Neural progenitor cell (in vitro differentiated cells): ENCODE data around the gene MAP2K7. TPM values are rescaled to one million over a fixed set of nuclear protein-coding genes. Genes with fewer than 3 reads are reported as not detected.

ENCODE experiments used
- DNase-seq: peaks from one replicate; pipeline ENCODE4 v3.0.0-alpha.2; 2016; ENCODE audit warnings: low spot score
- H2AFZ ChIP-seq: fragments of 200-600 bp; sonication (generic); replicated peaks from 2 replicates; pipeline ENCODE4 v1.6.1; 2016; ENCODE audit warnings: antibody characterized with exemption
- H3F3A ChIP-seq: fragments of 200-600 bp; sonication (generic); 2 replicates; pipeline ENCODE4 v1.6.1; 2016; ENCODE audit warnings: antibody characterized with exemption, low read depth
- H3K27ac ChIP-seq: fragments of 200-600 bp; sonication (generic); 2 replicates; pipeline ENCODE4 v1.5.1; 2016; ENCODE audit warnings: mild to moderate bottlenecking
- H3K27me3 ChIP-seq: fragments of 200-600 bp; sonication (generic); 2 replicates; pipeline ENCODE4 v1.6.1; 2016; ENCODE audit warnings: mild to moderate bottlenecking, moderate library complexity
- H3K36me3 ChIP-seq: fragments of 200-600 bp; sonication (generic); 2 replicates; pipeline ENCODE4 v1.5.1; 2016
- H3K4me1 ChIP-seq: fragments of 200-600 bp; sonication (generic); 2 replicates; pipeline ENCODE4 v1.6.1; 2016; ENCODE audit warnings: mixed run types
- H3K4me2 ChIP-seq: fragments of 200-600 bp; sonication (generic); 2 replicates; pipeline ENCODE4 v1.6.1; 2016
- H3K4me3 ChIP-seq: fragments of 200-600 bp; sonication (generic); 2 replicates; pipeline ENCODE4 v1.5.1; 2016
- H3K79me2 ChIP-seq: fragments of 200-600 bp; sonication (generic); 2 replicates; pipeline ENCODE4 v1.6.1; 2016; ENCODE audit warnings: low read depth
- H3K9ac ChIP-seq: fragments of 200-600 bp; sonication (generic); 2 replicates; pipeline ENCODE4 v1.6.1; 2016
- H3K9me3 ChIP-seq: fragments of 200-600 bp; sonication (generic); 2 replicates; pipeline ENCODE4 v1.5.1; 2016; ENCODE audit warnings: low read depth
- H4K20me1 ChIP-seq: fragments of 200-600 bp; sonication (generic); 2 replicates; pipeline ENCODE4 v1.6.1; 2016; ENCODE audit warnings: low read depth
- H3K27ac Mint-ChIP-seq: 3 replicates; pipeline ENCODE4 v1.8.0; 2021; ENCODE audit warnings: mixed read lengths
- H3K27me3 Mint-ChIP-seq: 2 replicates; pipeline ENCODE4 v1.8.0; 2022; ENCODE audit warnings: low read depth, mild to moderate bottlenecking, inconsistent platforms, moderate library complexity, mixed read lengths; ENCODE audit not compliant: insufficient read depth
- H3K36me3 Mint-ChIP-seq: 3 replicates; pipeline ENCODE4 v1.8.0; 2021; ENCODE audit warnings: mixed read lengths
- H3K4me1 Mint-ChIP-seq: 3 replicates; pipeline ENCODE4 v1.8.0; 2021; ENCODE audit warnings: mixed read lengths
- H3K4me3 Mint-ChIP-seq: 3 replicates; pipeline ENCODE4 v1.8.0; 2021; ENCODE audit warnings: mild to moderate bottlenecking, moderate library complexity, mixed read lengths
- H3K9me3 Mint-ChIP-seq: 3 replicates; pipeline ENCODE4 v1.8.0; 2020; ENCODE audit warnings: mixed read lengths
- EZH2 ChIP-seq: fragments of 200-600 bp; sonication (generic); IDR thresholded peaks from 2 replicates; pipeline ENCODE4 v1.6.1; 2017; ENCODE audit warnings: antibody characterized with exemption, mild to moderate bottlenecking, moderate library complexity
- EZH2phosphoT487 ChIP-seq: fragments of 200-600 bp; sonication (generic); IDR thresholded peaks from 2 replicates; pipeline ENCODE4 v1.6.1; 2017; ENCODE audit warnings: antibody characterized with exemption
- total RNA-seq: library from RNA; depleted of rRNA; stranded (reverse); fragments of >200 nt; gene quantifications from 2 replicates; pipeline ENCODE4 v1.2.3, GENCODE V29; 2015; ENCODE audit warnings: low replicate concordance
- TF ChIP-seq, protein P1 (sequence below): fragments of 200-600 bp; sonication (generic); IDR thresholded peaks from 2 replicates; pipeline ENCODE4 v1.5.1; 2017; ENCODE audit warnings: antibody characterized with exemption, mild to moderate bottlenecking

MAP2K7 gene
- total RNA-seq, 1 donor from 2014 or later = 14.4 TPM

- Histone ChIP-seq H3K79me2 (no peaks in the 10 kb centered on the region), H3K4me2 (peak overlapping the region; percentile 99), H3K9ac (no peak overlapping the region), H3F3A (peaks cover 33% of the 10 kb centered on the region), H3K4me3 (peak overlapping the region; percentile 59), H3K9me3 (no peaks in the 10 kb centered on the region), H3K27ac (no peak overlapping the region), H2AFZ (no peak overlapping the region), H3K36me3 (no peaks in the 10 kb centered on the region), H3K27me3 (peaks cover 64% of the 10 kb centered on the region), H4K20me1 (peaks cover 27% of the 10 kb centered on the region), H3K4me1 (peaks cover 11% of the 10 kb centered on the region)
- Mint-ChIP-seq H3K9me3 (no peaks in the 10 kb centered on the region), H3K27me3 (peaks cover 40% of the 10 kb centered on the region), H3K27ac (no peak overlapping the region), H3K4me3 (peak overlapping the region; percentile 76), H3K36me3 (peaks cover 12% of the 10 kb centered on the region), H3K4me1 (peaks cover 18% of the 10 kb centered on the region)
- no peak for DNase-seq
- TF ChIP-seq EZH2 (no peak), EZH2phosphoT487 (no peak)
- TF ChIP-seq, protein P1, sequence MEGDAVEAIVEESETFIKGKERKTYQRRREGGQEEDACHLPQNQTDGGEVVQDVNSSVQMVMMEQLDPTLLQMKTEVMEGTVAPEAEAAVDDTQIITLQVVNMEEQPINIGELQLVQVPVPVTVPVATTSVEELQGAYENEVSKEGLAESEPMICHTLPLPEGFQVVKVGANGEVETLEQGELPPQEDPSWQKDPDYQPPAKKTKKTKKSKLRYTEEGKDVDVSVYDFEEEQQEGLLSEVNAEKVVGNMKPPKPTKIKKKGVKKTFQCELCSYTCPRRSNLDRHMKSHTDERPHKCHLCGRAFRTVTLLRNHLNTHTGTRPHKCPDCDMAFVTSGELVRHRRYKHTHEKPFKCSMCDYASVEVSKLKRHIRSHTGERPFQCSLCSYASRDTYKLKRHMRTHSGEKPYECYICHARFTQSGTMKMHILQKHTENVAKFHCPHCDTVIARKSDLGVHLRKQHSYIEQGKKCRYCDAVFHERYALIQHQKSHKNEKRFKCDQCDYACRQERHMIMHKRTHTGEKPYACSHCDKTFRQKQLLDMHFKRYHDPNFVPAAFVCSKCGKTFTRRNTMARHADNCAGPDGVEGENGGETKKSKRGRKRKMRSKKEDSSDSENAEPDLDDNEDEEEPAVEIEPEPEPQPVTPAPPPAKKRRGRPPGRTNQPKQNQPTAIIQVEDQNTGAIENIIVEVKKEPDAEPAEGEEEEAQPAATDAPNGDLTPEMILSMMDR = no peak
Observed at GRCh38 chr19:7915250-7916102, 11.8 kb downstream of the MAP2K7 start.

DNA sequence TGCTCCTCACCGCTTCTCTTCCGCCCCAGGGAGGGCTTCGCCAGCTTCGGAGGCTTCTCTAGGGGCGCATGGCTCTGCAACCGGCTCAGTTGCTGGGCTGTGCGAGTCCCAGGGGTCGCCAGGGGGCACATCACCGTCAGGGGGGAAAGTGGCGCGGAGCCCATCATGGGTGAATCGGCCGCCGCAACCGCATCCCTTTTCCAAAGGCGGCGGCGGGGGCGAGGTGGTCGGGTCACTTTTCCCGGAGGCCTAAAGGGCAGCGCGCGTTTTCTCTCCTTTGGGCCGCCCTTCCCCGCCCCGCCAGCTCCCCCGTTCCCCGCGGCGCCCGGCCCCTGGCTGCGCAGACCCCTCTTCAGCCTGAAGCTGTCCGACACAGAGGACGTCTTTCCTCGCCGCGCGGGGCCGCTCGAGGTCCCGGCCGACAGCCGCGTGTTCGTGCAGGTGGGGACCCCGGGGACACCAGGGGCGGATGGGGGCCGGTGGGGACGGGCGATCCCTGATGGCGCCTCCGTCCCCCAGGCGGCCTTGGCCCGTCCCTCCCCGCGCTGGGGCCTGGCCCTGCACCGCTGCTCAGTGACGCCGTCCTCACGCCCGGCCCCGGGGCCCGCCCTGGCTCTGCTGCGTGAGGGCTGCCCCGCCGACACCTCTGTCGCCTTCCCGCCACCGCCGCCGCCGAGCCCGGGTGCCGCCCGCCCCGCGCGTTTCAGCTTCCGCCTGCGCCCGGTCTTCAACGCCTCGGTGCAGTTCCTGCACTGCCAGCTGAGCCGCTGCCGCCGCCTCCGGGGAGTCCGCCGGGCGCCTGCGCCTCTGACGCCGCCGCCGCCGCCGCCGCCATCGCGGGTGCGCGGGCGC, 12.7 kb downstream of the MAP2K7 start:
- Mint-ChIP-seq H3K9me3 (no peaks in the 10 kb centered on the region), H3K4me1 (peaks cover 21% of the 10 kb centered on the region), H3K27me3 (peaks cover 40% of the 10 kb centered on the region), H3K36me3 (peaks cover 10% of the 10 kb centered on the region), H3K4me3 (peak overlapping the region; percentile 46), H3K27ac (no peak overlapping the region)
- peak; percentile 79 for TF ChIP-seq EZH2phosphoT487
- TF ChIP-seq, protein P1 = peak; percentile 25
- TF ChIP-seq EZH2 = peak; percentile 88
- H3K9me3 ChIP-seq = no peaks in the 10 kb centered on the region
- H3K4me1 ChIP-seq = peaks cover 12% of the 10 kb centered on the region
- peaks cover 39% of the 10 kb centered on the region for H3F3A ChIP-seq
- no peaks in the 10 kb centered on the region for H3K79me2 ChIP-seq
- H3K4me2 ChIP-seq = peak overlapping the region; percentile 99
- peaks cover 32% of the 10 kb centered on the region for H4K20me1 ChIP-seq
- H3K27me3 ChIP-seq = peaks cover 64% of the 10 kb centered on the region
- no peaks in the 10 kb centered on the region for H3K36me3 ChIP-seq
- H3K9ac ChIP-seq = no peak overlapping the region
- peak overlapping the region; percentile 87 for H2AFZ ChIP-seq
- peak overlapping the region; percentile 59 for H3K4me3 ChIP-seq
- peak; percentile 74 for DNase-seq
- H3K27ac ChIP-seq = no peak overlapping the region

- Histone ChIP-seq H3K36me3 (no peaks in the 10 kb centered on the region), H3K79me2 (no peaks in the 10 kb centered on the region), H3K9me3 (no peaks in the 10 kb centered on the region), H3K27ac (no peak overlapping the region), H3K27me3 (peaks cover 64% of the 10 kb centered on the region), H3K4me1 (peaks cover 15% of the 10 kb centered on the region), H3F3A (peaks cover 45% of the 10 kb centered on the region), H3K9ac (no peak overlapping the region), H2AFZ (peak overlapping the region; percentile 87), H3K4me2 (peak overlapping the region; percentile 99), H4K20me1 (peaks cover 33% of the 10 kb centered on the region), H3K4me3 (peak overlapping the region; percentile 59)
- H3K27me3 Mint-ChIP-seq = peaks cover 41% of the 10 kb centered on the region
- DNase-seq = no peak
- peaks cover 8% of the 10 kb centered on the region for H3K36me3 Mint-ChIP-seq
- H3K27ac Mint-ChIP-seq = peak overlapping the region; percentile 74
- TF ChIP-seq EZH2 (peak; percentile 88), EZH2phosphoT487 (peak; percentile 74)
- TF ChIP-seq, protein P1 = no peak
- H3K9me3 Mint-ChIP-seq = no peaks in the 10 kb centered on the region
- peak overlapping the region; percentile 81 for H3K4me3 Mint-ChIP-seq
- H3K4me1 Mint-ChIP-seq = peaks cover 26% of the 10 kb centered on the region
Observed at GRCh38 chr19:7916955-7917266, 13.2 kb downstream of the MAP2K7 start.
